ENCODE data around the gene ZNF688. TPM values are rescaled to one million over a fixed set of nuclear protein-coding genes. Genes with fewer than 3 reads are reported as not detected.

ZNF688 gene
- total and polyA plus RNA-seq, 2 of the 8 experiments (the other 6 are each of a cell fraction or from before 2014, with no cell fraction given), result 2.7 to 3.5 TPM

DNA sequence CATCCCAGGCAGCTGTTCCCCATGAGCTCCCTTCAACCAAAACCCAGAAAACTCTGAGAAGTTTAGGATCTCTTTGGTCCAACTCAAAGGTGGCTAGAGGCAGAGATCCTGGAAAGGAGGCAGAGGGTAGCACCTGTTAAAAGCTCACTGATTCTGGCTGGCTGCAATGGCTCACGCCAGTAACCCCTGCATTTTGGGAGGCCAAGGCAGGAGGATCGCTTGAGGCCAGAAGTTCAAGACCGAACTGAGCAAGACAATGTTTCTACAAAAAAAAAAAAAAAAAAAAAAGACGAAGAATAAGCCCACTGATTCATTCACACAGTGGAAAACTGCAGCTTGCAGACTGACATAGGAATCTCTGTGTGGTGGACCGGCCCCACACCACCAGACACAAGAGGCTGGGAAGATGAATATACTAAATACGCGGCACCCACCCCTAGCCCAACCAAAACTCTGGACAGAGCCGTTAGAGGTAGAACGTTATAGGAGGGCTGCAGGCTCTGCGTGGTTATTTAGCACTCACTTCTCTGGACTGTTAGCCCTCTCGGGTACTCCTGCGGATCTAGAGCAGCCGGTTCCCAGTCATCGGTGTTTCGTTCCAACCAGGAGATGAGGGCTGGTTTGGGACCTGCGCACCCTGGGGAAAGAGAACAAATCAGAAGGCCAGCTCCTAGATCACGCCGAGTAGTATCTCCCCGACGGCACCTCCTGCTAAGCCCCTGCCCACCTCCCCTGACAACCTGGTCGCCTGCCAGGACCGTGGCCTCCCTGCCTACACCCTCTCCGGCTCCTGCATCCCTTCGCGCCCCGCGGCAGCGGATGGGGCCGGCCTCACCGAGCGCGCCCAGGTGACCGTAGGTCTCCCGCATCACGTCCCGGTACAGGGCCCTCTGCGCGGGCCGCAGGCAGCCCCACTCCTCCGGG, 37.8 kb upstream of the ZNF688 start:
- Histone ChIP-seq H4K20me1 (replicated peaks in 1 of 2; ENCODE audit: control insufficient read depth in 1 of 2, insufficient read depth in 2 of 2, low read length in 2 of 2) (no peaks in the 10 kb centered on the region), H2BK120ac (replicated peaks; ENCODE audit: low read depth, low read length) (no peak overlapping the region), H3K4ac (replicated peaks; ENCODE audit: insufficient read length, low read depth, low read length) (peak overlapping the region; percentile 14), H4K91ac (replicated peaks; ENCODE audit: insufficient read length, low read length) (peak overlapping the region; percentile 22), H3K9me3 (ENCODE audit: insufficient read depth in 2 of 2, low read depth in 1 of 2, low read length in 1 of 2) (no peaks in the 10 kb centered on the region), H3K27me3 (replicated peaks in 1 of 4; ENCODE audit: control insufficient read depth in 3 of 4, extremely low read depth in 1 of 4, insufficient read depth in 3 of 4, low read length in 3 of 4) (no peaks in the 10 kb centered on the region), H2AK5ac (ENCODE audit: low read depth, low read length) (no peak overlapping the region), H2BK12ac (ENCODE audit: low read depth, low read length) (0 out of 2 replicates have a peak overlapping the region, but pooled peaks have one; percentile 18), H3K79me1 (ENCODE audit: low read depth, low read length) (no peaks in the 10 kb centered on the region), H3K36me3 (ENCODE audit: control insufficient read depth in 2 of 4, insufficient read depth in 4 of 4, low read length in 3 of 4) (peaks cover 4 to 18% (median 12%) of the 10 kb centered on the region in 4 experiments; a peak in 7 of 8 replicates), H4K5ac (ENCODE audit: insufficient read length, low read depth, low read length) (peak overlapping the region; percentile 69), H3K23ac (ENCODE audit: insufficient read length) (no peak overlapping the region), H2BK5ac (ENCODE audit: low read depth, low read length) (peak overlapping the region; percentile 94), H3K23me2 (ENCODE audit: low read depth, low read length) (peaks cover 2% of the 10 kb centered on the region; the same call in 1 of the 2 replicates), H4K8ac (ENCODE audit: extremely low read depth, insufficient read depth, low read length) (peak overlapping the region; percentile 97; the same call in 1 of the 2 replicates), H3K4me1 (replicated peaks in 1 of 4; ENCODE audit: control insufficient read depth in 3 of 4, insufficient read depth in 4 of 4, low read length in 3 of 4) (peaks cover 0 to 2% (median 2%) of the 10 kb centered on the region in 4 experiments; a peak in 3 of 7 replicates), H2AFZ (ENCODE audit: low read length) (peak overlapping the region; percentile 63), H3K4me2 (ENCODE audit: insufficient read depth in 1 of 2, low read depth in 2 of 2, low read length in 2 of 2) (peak overlapping the region; percentile 68 to 86), H3K79me2 (ENCODE audit: control insufficient read depth in 1 of 2, insufficient read depth in 2 of 2, low read length in 2 of 2) (0 out of 4 replicates have a peak, but pooled peaks cover 0 to 5% of the 10 kb centered on the region in 2 experiments), H3K27ac (ENCODE audit: low read depth, low read length) (peak overlapping the region; percentile 95), H3K9ac (replicated peaks in 1 of 4; ENCODE audit: extremely low read depth in 1 of 4, low read depth in 3 of 4, low read length in 3 of 4) (peak overlapping the region; percentile 93 to 97 (median 96)), H3K4me3 (ENCODE audit: extremely low read depth in 1 of 4, insufficient read depth in 2 of 4, low read depth in 3 of 4, low read length in 4 of 4) (peak overlapping the region; percentile 88 to 98 (median 92)), H2BK15ac (ENCODE audit: low read length) (no peak overlapping the region; the same call in 1 of the 2 replicates), H3K18ac (ENCODE audit: extremely low read depth, low read length) (peak overlapping the region; percentile 91), H2BK20ac (ENCODE audit: low read length) (no peak overlapping the region), H3K14ac (ENCODE audit: insufficient read length) (no peak overlapping the region), H3K56ac (replicated peaks; ENCODE audit: insufficient read length, low read depth, low read length) (peak overlapping the region; percentile 78)
- CTCF ChIA-PET (ENCODE audit: partially characterized antibody), result interaction anchor here (0.6 to 2.7 kb wide), 13 partner anchors 8 to 180 kb away, joined by 3 to 11 read pairs (median 3); partner anchors contain the start of genes DCTPP1, PRR14 and ZNF785
- FAIRE-seq (no peak), DNase-seq (ENCODE audit: low read depth in 1 of 2, low spot score in 2 of 2) (peak in 1 of 2 experiments; percentile 77)
- 19% methylated on average over 39 of the region's 40 CpGs; no CpG with 5 or more reads in 1 of the 2 experiments for WGBS, 2 experiments (ENCODE audit: extremely low coverage in 1 of 2, insufficient coverage in 1 of 2, insufficient read length in 1 of 2, insufficient replicate concordance in 2 of 2, low coverage in 1 of 2, low lambda C conversion rate in 2 of 2, missing lambda C conversion rate in 1 of 2)
- POLR2A ChIA-PET (ENCODE audit: partially characterized antibody), result interaction anchor here (0.7 to 6.9 kb wide), 21 partner anchors 9 to 237 kb away, joined by 3 to 85 read pairs (median 5); partner anchors contain the start of genes DCTPP1, SEPHS2, ZNF688 and ZNF747
- TF ChIP-seq POU5F1 (IDR thresholded peaks at IDR 0.05; ENCODE audit: low read depth, low read length) (no peak), NRF1 (IDR thresholded peaks at IDR 0.05; ENCODE audit: low read depth, low read length) (no peak), GABPA (IDR thresholded peaks at IDR 0.05; ENCODE audit: borderline replicate concordance, insufficient read depth, low read length) (0 out of 2 replicates have a peak, but pooled peaks have one; percentile 48), CREB1 (IDR thresholded peaks at IDR 0.05) (no peak), KDM4A (IDR thresholded peaks at IDR 0.05; ENCODE audit: low read depth, low read length, severe bottlenecking) (peak; percentile 47), HDAC6 (IDR thresholded peaks at IDR 0.05; ENCODE audit: low read depth, low read length) (no peak), SIN3A (conservative IDR thresholded peaks at IDR 0.05 in 1 of 2, IDR thresholded peaks at IDR 0.05 in 1 of 2; ENCODE audit: low read depth in 1 of 2, low read length in 2 of 2) (0 out of 4 replicates have a peak, but pooled peaks of 1 of the 2 experiments have one; percentile 16), TEAD4 (IDR thresholded peaks at IDR 0.05; ENCODE audit: low read depth, low read length) (no peak)
- TF ChIP-seq, protein P1, sequence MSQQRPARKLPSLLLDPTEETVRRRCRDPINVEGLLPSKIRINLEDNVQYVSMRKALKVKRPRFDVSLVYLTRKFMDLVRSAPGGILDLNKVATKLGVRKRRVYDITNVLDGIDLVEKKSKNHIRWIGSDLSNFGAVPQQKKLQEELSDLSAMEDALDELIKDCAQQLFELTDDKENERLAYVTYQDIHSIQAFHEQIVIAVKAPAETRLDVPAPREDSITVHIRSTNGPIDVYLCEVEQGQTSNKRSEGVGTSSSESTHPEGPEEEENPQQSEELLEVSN (IDR thresholded peaks at IDR 0.05), result 0 out of 2 replicates have a peak, but pooled peaks have one; percentile 4

Measured in H1 (cell line).